Activated T-cell treated with anti-CD3 and anti-CD28 coated beads for 1 hour (primary cell): ENCODE data around the gene NCCRP1.

Source experiments
- DNase-seq: peaks from one replicate; pipeline ENCODE4 v3.0.0-alpha.2; 2020; ENCODE audit warnings: low read depth

The NCCRP1 gene

DNA sequence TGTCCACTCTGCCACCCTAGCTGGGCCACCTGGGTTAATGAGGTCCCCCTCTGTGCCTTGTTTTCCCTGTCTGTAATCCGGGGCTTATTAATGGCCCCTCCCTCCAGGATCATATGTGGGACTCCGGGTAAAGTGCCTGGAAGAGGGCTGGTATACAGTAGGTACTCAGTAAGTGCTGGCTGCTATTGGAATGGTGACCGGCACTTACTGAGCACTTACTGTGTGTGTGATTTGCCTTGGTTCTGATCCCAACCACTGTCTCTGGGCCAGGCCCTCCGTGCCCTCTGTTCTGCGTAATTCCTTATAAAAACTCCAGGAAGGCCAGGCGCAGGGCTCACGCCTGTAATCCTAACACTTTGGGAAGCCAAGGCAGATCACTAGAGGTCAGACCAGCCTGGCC lies 30.9 kb upstream of the NCCRP1 start:
- DNase-seq, result no peak

DNA sequence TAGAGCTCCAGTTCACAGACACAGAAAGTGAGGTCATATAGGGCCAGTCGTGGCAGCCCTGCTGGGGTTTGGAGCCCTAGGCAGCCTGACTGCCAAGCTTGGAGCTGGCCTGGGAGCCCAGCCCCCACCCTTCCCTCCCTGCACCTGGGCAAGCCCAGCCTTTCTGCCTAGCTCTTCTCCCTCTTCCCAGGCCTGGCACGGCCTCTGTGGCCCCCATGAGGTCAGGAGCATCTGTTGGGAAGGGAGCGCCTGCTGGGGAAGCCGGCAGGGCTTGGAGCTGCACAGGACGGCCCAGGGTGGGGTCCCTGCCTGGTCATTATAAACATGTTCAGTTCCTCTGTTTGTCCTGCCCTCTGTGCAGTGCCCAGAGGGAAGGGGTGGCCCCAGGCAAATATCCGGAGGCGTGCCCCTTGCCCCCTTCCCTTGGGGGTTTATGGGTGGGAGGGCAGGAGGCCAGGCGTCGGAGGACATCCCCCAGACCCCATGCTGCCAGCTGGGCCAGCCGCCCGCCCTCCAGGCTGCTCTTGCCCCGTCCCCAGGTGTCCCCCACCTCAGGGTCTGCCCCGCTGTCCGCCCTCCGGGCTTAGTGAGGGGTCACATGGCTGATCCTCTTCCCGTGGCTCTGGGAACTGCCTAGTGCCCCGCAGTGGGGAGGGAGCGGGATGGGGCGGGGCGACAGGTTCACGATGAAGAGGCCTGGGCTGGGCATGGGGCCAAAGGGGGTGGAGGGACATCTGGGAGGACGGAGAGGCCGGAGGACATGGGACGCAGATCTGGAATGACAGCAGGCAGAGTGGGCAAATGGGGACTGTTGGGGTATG lies 30.0 kb upstream of the NCCRP1 start:
- no peak for DNase-seq

DNA sequence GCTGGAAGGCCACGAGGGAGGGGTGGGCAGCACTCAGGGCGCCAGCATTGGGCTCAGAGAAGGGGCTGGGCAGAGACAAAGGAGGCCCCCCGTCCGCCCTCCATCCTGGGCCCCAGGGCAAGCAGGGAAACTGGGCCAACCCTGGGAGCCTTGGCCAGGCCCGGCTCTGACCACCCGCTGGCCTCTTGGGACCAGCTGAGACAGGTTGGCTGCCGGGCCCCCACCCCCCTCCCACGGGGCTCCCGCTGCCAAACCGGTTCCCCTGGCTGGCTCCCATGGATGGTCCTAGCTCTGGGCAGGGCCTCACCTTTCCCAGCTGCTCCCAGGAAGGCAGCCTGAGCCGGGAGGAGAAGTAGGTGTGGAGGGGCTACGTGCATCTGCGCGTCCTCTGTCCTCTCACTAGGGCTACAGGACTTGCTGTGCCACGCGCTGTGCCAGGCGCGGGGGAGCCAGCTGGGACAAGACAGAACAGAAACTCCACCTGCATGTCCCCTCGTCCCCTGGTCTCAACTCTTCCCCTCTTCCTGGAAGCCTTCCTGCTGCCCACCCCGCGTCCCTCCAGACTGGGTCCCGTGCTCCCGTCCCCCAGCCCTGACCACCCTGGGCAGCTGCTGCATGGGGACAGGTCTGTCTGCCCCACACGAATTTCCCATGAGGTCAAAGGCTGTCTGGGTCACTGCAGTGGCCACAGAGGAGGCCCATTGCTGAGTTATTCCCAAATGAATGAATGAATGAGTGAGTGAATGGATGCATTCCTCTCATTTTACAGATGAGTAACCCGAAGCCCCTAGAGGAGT lies 29.1 kb upstream of the NCCRP1 start:
- no peak for DNase-seq

DNA sequence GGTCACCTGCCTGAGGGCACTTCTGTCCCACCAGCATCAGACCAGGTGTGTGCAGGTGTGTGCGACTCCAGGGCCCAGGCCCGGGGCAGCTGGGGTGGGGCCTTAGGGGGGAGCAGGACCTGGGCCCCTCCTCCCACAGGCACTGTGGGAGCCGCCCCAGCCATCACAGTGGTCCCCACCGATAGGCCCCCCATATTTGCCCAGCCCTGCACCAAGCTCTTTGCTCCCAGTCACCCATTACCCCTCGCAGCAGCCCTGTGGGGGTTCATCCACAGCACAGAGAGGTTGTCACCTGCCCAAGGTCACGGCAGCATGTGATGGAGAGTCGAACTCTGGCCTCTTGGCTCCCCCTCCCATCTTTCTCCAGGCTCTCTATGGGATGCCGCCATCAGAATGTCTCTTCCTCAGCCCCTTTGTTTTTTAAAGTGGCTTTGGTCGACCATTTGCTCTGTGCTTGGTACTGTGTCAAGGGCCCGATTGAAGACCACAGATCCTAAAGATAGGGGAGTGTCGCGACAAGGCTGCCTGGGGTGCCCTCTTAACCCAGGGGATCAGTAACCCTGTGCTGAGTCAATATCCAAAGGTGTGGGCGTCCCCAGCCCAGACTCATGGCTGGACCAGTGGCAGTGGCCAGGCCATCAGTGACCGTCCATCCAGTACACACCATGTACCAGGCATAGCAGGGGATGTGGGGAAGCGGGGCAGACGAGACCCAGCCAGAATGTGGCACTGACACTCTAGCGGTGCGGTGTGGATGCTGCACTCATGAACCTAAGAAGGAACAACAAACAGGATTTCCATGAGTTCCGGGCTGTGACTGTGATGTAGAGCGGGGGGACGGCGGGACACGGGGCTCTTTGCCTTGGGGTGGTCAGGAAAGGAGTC lies 28.3 kb upstream of the NCCRP1 start:
- DNase-seq, result no peak

DNA sequence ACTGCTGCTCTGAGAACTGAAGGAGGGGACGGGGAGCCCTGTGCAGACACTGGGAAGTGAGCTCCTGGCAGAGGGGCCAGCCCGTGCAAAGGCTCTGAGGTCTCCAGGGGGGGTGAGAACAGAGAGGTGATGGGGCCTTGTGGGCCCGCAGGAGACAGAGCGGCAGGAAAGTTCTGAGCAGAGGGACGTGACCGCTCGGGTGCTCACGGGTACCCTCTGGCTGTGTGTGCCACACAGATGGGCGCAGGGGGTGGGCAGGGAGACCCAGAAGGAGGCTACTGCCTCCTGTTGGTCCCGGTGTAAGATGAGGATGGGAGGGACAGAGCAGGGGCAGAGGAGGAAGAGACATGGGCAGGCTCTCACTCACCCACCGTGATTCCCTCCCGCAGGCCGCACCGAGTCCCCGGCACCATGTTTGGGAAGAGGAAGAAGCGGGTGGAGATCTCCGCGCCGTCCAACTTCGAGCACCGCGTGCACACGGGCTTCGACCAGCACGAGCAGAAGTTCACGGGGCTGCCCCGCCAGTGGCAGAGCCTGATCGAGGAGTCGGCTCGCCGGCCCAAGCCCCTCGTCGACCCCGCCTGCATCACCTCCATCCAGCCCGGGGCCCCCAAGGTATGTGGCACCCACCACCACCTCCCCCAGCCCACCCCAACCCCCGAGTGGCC lies 27.5 kb upstream of the NCCRP1 start:
- no peak for DNase-seq

DNA sequence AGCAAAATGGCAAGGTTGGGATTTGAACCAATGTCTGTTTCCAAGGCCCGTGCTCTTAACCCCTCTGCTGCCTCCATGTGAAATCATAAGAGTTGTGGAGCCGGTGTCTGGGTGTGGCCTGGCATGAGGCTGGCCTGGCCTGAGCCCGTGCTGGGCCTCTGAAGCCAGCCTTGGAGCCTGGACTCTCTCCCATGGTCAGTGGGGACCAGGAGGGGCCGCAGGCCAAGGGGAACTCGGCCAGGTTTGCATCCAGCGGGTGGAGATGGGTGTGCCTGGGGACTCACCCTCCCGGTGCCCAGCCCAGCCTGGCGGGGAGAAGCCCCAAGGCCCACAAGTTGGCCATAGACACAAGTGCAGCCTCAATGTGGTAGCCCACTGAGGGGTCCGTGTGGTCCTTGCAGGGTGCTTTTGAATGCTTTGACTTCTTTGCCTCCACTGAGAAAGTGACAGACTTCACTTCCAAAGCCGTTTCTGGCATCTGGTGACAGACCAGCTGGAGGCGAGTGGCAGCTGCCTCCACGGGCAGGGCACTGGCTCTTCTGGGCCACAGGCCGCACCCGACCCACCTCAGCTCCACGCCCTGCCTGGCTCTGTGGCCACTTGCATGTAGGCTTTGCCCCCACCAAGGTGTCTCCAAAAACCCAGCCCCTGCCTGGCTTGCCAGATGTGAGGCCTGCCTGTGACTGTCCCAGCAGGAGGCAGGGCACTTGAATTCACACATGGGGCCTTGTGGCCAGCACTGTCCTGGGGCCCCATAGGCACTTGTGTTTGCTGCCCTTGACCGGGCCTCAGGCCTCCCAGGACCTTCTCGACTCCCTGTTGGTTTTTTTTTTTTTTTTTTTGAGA lies 26.2 kb upstream of the NCCRP1 start:
- no peak for DNase-seq

DNA sequence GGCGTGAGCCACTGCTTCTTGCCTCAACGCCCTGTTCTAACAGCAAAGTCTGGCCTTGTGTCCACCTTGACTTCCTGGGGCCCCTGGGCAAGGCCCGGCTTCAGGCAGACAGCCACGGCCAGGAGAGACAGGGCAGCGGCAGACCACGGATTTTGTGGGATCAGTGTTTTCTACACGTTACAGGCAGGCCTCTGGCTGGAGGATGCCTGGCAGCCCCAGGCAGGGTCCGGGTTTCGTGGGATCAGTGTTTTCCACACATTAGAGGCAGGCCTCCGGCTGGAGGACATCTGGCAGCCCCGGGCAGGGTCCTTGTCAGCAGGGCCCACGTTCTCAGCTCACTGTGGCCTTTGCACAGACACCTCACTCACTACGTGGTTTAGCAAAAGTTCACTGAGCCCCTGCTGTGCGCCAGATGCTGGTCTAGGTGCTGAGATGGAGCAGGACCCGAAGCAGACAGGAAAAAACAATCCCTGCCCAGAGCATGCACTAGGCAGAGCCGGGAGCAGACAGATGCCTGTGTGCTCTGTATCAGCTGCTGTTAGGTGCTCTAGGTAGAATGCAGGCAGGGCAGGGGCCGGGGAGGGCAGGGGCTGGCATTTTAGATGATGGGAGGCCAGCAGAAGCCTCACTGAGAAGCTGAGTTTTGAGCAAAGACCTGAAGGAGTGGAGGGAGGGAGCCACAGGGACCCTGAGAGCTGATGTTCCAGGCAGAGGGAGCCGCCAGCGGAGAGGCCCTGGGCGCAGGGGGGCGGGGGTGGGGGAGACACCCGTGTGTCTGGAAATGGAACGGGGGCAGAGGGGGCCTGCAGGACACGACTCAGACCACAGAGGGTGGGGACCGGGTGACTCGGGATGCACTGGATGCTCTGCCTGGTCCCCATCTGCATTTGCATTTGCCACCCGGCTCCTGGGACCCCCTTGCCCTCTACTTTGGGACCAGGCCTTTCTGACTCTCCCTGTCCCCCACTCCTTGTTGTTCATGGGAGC lies 25.0 kb upstream of the NCCRP1 start:
- no peak for DNase-seq

DNA sequence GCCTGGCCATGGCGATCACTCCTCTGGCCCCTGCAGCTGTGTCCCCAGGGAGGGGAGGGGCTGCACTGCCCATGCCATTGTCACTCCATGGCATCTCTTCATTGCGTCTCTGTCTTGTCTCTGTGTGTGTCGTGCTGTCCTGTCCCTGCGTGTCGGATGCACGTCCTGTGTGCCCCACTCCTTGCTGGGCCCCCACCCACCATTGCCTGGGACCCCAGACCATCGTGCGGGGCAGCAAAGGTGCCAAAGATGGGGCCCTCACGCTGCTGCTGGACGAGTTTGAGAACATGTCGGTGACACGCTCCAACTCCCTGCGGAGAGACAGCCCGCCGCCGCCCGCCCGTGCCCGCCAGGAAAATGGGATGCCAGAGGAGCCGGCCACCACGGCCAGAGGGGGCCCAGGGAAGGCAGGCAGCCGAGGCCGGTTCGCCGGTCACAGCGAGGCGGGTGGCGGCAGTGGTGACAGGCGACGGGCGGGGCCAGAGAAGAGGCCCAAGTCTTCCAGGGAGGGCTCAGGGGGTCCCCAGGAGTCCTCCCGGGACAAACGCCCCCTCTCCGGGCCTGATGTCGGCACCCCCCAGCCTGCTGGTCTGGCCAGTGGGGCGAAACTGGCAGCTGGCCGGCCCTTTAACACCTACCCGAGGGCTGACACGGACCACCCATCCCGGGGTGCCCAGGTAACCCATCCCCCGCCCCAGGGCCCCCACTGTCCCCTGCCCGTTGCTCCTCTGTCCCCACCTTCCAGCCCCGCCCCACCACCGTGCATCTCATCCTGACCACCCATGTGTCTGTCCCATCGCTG lies 23.9 kb upstream of the NCCRP1 start:
- DNase-seq, result no peak

DNA sequence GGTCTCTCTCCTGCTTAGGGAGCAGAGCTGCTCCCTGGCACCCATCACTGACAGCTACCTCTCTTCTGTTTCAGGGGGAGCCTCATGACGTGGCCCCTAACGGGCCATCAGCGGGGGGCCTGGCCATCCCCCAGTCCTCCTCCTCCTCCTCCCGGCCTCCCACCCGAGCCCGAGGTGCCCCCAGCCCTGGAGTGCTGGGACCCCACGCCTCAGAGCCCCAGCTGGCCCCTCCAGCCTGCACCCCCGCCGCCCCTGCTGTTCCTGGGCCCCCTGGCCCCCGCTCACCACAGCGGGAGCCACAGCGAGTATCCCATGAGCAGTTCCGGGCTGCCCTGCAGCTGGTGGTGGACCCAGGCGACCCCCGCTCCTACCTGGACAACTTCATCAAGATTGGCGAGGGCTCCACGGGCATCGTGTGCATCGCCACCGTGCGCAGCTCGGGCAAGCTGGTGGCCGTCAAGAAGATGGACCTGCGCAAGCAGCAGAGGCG lies 23.2 kb upstream of the NCCRP1 start:
- DNase-seq, result no peak

DNA sequence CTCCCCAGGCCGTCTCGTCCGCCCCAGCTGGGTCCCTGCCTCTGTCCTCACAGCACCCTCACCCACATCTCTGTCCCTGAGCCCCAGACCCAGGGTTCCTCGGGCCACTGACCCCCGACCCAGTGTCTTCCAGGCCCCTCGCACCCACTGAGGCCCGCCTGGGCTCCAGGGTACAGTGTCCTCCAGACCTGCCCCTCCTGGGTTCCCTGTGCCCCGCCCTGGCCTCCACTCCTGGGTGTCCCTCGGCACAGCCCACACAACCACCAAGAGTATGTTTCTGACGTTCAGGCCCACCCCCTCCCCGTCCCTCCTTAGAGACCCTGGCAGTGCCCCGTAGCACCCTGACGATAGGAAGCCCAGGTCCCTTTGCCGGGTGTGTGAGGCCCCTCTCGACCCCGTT lies 22.6 kb upstream of the NCCRP1 start:
- no peak for DNase-seq

DNA sequence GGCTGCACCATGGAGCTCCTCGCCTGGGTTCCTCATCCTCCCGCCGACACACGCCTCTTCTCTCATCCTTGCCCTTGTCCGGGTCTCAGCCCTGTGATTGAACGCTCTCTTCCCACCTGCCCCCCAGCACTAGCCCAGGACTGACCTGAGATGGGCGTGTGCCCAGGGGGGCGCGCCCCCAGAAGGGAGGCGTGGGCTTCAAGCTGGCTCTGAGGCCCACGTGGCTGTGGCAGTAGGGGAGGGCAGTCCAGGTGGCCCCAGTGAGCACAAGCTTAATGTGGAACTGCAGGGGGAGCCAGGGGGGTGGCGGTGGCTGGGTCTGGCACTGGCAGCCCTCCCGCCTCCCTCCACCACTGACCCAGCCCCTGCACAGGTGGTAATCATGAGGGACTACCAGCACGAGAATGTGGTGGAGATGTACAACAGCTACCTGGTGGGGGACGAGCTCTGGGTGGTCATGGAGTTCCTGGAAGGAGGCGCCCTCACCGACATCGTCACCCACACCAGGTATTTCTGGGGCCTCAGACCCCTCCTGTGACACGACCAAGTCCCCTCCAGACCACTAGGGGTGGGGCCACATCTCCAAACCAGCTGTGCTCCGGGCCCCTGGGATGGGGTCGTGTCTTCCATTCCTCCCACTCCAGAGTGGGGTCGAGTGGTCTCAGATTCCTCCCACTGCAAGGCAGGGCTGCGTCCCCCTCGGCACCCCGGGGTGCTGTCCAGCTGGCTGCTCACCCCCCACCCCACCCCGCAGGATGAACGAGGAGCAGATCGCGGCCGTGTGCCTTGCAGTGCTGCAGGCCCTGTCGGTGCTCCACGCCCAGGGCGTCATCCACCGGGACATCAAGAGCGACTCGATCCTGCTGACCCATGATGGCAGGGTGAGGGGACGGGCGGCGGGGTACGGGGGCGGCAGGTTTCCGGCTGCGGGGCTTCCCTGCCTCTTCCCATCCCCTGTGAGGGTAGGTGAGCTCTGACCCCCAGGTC lies 21.9 kb upstream of the NCCRP1 start:
- DNase-seq, result no peak

DNA sequence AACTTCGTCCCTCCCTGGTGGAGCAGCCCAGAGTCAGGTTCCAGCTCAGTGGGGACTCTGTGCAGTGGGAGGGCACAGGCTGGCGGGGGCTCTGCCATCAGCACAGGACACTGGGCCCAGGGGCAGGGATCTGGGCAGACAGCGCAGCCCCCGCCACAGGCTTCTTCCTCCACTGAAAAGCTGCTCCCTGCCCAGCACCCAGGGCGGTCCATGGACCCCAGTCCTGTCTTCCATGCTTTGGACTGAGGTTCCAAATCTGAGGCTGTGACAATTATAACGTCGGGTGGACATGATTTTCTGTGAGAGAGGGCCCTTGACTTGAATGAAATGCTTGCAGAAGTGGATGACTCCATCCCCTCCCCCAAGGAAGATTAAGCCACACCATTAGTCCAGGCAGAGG lies 21.2 kb upstream of the NCCRP1 start:
- no peak for DNase-seq

DNA sequence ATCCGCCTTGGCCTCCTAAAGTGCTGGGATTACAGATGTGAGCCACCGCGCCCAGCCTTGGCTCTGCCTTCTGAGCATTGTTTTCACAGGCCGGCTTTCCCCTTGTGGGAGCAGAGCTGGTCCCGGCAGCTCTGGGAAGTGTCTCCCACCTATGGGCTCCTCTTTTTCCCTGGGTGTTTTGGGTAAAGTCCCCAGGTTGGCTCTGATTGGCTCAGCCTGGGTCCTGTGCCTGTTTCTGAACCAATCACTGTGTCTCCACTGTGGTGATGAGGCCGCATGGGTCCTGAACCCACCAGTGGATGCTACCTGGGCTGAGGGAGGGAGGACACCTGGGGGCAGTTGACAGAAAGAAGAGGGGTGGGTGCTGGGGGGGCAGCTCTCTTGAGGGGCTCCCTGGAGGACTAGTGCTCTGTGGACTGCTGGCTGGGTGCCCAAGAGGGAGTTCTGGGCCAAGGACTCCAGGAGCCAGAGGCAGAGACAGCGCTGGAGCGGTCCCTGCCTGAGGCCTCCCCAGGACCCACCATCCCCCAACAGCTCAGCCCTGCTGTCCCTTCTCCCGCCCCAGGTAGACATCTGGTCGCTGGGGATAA lies 19.6 kb upstream of the NCCRP1 start:
- no peak for DNase-seq

DNA sequence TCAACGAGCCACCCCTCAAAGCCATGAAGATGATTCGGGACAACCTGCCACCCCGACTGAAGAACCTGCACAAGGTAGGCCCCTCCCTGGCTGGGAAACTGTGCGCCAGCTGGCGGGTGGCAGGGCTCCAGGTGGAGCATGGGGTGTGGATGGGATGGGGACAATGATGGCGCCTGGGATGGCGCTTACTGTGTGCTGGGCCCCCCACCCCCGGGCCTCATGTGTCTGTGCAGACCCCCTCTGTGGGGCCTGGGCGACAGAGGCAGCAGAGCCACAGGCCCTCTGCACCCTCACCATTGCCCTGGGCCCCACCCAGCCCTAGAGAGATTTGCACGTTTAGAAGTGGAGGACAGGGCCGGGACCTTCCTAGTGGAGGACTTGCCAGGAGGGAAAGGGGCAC lies 19.0 kb upstream of the NCCRP1 start:
- DNase-seq, result no peak

DNA sequence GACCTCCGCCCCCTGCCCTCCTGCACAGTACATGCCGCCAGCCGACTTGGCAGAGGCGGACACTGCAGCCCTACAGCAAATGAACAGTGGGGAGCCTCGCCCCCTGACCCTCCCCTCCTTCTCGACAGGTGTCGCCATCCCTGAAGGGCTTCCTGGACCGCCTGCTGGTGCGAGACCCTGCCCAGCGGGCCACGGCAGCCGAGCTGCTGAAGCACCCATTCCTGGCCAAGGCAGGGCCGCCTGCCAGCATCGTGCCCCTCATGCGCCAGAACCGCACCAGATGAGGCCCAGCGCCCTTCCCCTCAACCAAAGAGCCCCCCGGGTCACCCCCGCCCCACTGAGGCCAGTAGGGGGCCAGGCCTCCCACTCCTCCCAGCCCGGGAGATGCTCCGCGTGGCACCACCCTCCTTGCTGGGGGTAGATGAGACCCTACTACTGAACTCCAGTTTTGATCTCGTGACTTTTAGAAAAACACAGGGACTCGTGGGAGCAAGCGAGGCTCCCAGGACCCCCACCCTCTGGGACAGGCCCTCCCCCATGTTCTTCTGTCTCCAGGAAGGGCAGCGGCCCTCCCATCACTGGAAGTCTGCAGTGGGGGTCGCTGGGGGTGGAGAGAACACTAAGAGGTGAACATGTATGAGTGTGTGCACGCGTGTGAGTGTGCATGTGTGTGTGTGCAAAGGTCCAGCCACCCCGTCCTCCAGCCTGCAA lies 18.3 kb upstream of the NCCRP1 start:
- DNase-seq, result no peak

DNA sequence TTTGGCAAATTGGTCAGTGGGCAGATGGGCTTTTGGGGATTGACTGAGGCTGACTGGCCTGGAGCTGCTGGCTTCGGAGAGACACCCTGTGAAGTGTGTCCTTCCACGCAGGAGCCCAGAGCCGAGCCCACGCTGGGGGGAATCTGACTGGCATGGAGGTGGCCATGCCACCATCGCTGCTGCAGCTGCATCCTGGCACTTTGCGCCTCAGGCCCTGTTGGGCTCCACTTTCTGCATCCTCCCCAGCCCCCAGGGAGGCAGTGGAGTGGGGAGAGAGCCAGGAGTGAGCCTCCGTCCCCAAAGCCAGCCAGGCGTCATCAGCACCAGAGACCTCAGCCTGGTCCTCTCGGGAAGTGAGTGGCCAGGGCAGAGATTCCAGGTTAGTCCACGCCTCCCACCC lies 17.0 kb upstream of the NCCRP1 start:
- DNase-seq, result no peak
